Gastroesophageal sphincter (tissue), 3 donors: ENCODE measurements around the gene DHX30.

Experiments
- CTCF ChIP-seq, 4 experiments: fragments of 200-600 bp in 2 of 4; fragments of 450-650 bp in 2 of 4; sonication (generic) in 1 of 4; IDR thresholded peaks; one replicate each; pipeline ENCODE4 v1.5.1; 2017 to 2019; ENCODE audit warnings: antibody characterized with exemption in 4 of 4, mild to moderate bottlenecking in 2 of 4, moderate library complexity in 2 of 4
- POLR2A ChIP-seq, 2 donors: fragments of 450-650 bp; IDR thresholded peaks; one replicate each; pipeline ENCODE4 v1.6.1; 2017; ENCODE audit warnings: antibody characterized with exemption in 2 of 2, mild to moderate bottlenecking in 2 of 2, moderate library complexity in 1 of 2
- POLR2AphosphoS5 ChIP-seq: sonication (generic); formaldehyde crosslinking; IDR thresholded peaks from one replicate; pipeline ENCODE4 v1.6.1; 2017; ENCODE audit warnings: antibody characterized with exemption

- TF ChIP-seq POLR2A (IDR thresholded peaks at IDR 0.05), result no peak
- TF ChIP-seq CTCF (IDR thresholded peaks at IDR 0.05), result no peak
- TF ChIP-seq POLR2AphosphoS5, result no peak
These were observed 79.4 kb downstream of the DHX30 start for GRCh38 chr3:47882338-47882737.
